Upper lobe of left lung (tissue), 4 donors: ENCODE data around the gene CLSTN2.

Source experiments
- CTCF ChIP-seq, 6 experiments: fragments of 450-650 bp in 4 of 6; fragments of 200-600 bp in 2 of 6; sonication (generic) in 2 of 6; IDR thresholded peaks; one replicate each; pipeline ENCODE4 v1.5.1; 2016 to 2019; ENCODE audit warnings: antibody characterized with exemption in 6 of 6
- POLR2AphosphoS5 ChIP-seq, 2 donors: sonication (generic); formaldehyde crosslinking; IDR thresholded peaks; one replicate each; pipeline ENCODE4 v1.5.1; 2017; ENCODE audit warnings: antibody characterized with exemption in 2 of 2

GRCh38 chr3:140022066-140022770 is 87.2 kb downstream of the CLSTN2 start:
- no peak for TF ChIP-seq CTCF (IDR thresholded peaks at IDR 0.05)
- no peak for TF ChIP-seq POLR2AphosphoS5 (IDR thresholded peaks at IDR 0.05)
